ENCODE measurements around the gene REPS1. TPM values are rescaled to one million over a fixed set of nuclear protein-coding genes. Genes with fewer than 3 reads are reported as not detected.
A peak's percentile ranks its signal among the peaks of the same experiment; 100 is the strongest.

Gene REPS1
- total RNA-seq, 1 donor from 2014 or later = 50.4 TPM

GRCh38 chr6:138987080-138987642 is 892 bp downstream of the REPS1 start:
- DNase-seq (ENCODE audit: low spot score) = no peak

GRCh38 chr6:138986578-138986977 is 1.5 kb downstream of the REPS1 start:
- TF ChIP-seq CTCF (IDR thresholded peaks at IDR 0.05; ENCODE audit: unreplicated experiment) = no peak
- Mint-ChIP-seq H3K4me3 (ENCODE audit: unreplicated experiment) (peak overlapping the region; percentile 95), H3K36me3 (ENCODE audit: low read depth, unreplicated experiment) (no peaks in the 10 kb centered on the region), H3K27me3 (ENCODE audit: unreplicated experiment) (peaks cover 10% of the 10 kb centered on the region), H3K9me3 (ENCODE audit: unreplicated experiment) (no peaks in the 10 kb centered on the region), H3K4me1 (ENCODE audit: unreplicated experiment) (peaks cover 15% of the 10 kb centered on the region), H3K27ac (ENCODE audit: unreplicated experiment) (no peak overlapping the region)
- no peak for DNase-seq (ENCODE audit: low spot score)

More at GRCh38 chr6:138987080-138987642, 892 bp downstream of the REPS1 start:
- no peak for TF ChIP-seq CTCF (IDR thresholded peaks at IDR 0.05; ENCODE audit: unreplicated experiment)
- peak overlapping the region; percentile 57 for H3K27ac Mint-ChIP-seq (ENCODE audit: unreplicated experiment)
- H3K27me3 Mint-ChIP-seq (ENCODE audit: unreplicated experiment) = peaks cover 10% of the 10 kb centered on the region
- no peaks in the 10 kb centered on the region for H3K9me3 Mint-ChIP-seq (ENCODE audit: unreplicated experiment)
- H3K36me3 Mint-ChIP-seq (ENCODE audit: low read depth, unreplicated experiment) = no peaks in the 10 kb centered on the region
- peaks cover 13% of the 10 kb centered on the region for H3K4me1 Mint-ChIP-seq (ENCODE audit: unreplicated experiment)
- peak overlapping the region; percentile 95 for H3K4me3 Mint-ChIP-seq (ENCODE audit: unreplicated experiment)

- DNase-seq (ENCODE audit: low spot score) = no peak
- no peaks in the 10 kb centered on the region for H3K9me3 Mint-ChIP-seq (ENCODE audit: unreplicated experiment)
- no peaks in the 10 kb centered on the region for H3K36me3 Mint-ChIP-seq (ENCODE audit: low read depth, unreplicated experiment)
- H3K4me1 Mint-ChIP-seq (ENCODE audit: unreplicated experiment) = peaks cover 9% of the 10 kb centered on the region
- H3K4me3 Mint-ChIP-seq (ENCODE audit: unreplicated experiment) = no peak overlapping the region
- H3K27me3 Mint-ChIP-seq (ENCODE audit: unreplicated experiment) = no peaks in the 10 kb centered on the region
- H3K27ac Mint-ChIP-seq (ENCODE audit: unreplicated experiment) = no peak overlapping the region
- no peak for TF ChIP-seq CTCF (IDR thresholded peaks at IDR 0.05; ENCODE audit: unreplicated experiment)
Measured at GRCh38 chr6:138981416-138981815, 6.6 kb downstream of the REPS1 start.

GRCh38 chr6:138979813-138980668 is 8.0 kb downstream of the REPS1 start:
- H3K36me3 Mint-ChIP-seq (ENCODE audit: low read depth, unreplicated experiment) = no peaks in the 10 kb centered on the region
- H3K9me3 Mint-ChIP-seq (ENCODE audit: unreplicated experiment) = no peaks in the 10 kb centered on the region
- H3K4me3 Mint-ChIP-seq (ENCODE audit: unreplicated experiment) = no peak overlapping the region
- TF ChIP-seq CTCF (IDR thresholded peaks at IDR 0.05; ENCODE audit: unreplicated experiment) = no peak
- DNase-seq (ENCODE audit: low spot score) = no peak
- H3K27me3 Mint-ChIP-seq (ENCODE audit: unreplicated experiment) = no peaks in the 10 kb centered on the region
- no peak overlapping the region for H3K27ac Mint-ChIP-seq (ENCODE audit: unreplicated experiment)
- H3K4me1 Mint-ChIP-seq (ENCODE audit: unreplicated experiment) = peaks cover 6% of the 10 kb centered on the region

- no peak for TF ChIP-seq CTCF (IDR thresholded peaks at IDR 0.05; ENCODE audit: unreplicated experiment)
- no peak for DNase-seq (ENCODE audit: low spot score)
- H3K27me3 Mint-ChIP-seq (ENCODE audit: unreplicated experiment) = no peaks in the 10 kb centered on the region
- H3K4me3 Mint-ChIP-seq (ENCODE audit: unreplicated experiment) = no peak overlapping the region
- H3K4me1 Mint-ChIP-seq (ENCODE audit: unreplicated experiment) = peaks cover 6% of the 10 kb centered on the region
- H3K36me3 Mint-ChIP-seq (ENCODE audit: low read depth, unreplicated experiment) = no peaks in the 10 kb centered on the region
- H3K9me3 Mint-ChIP-seq (ENCODE audit: unreplicated experiment) = no peaks in the 10 kb centered on the region
- no peak overlapping the region for H3K27ac Mint-ChIP-seq (ENCODE audit: unreplicated experiment)
Measured at GRCh38 chr6:138979365-138979764, 8.7 kb downstream of the REPS1 start.

Data from endothelial cell (in vitro differentiated cells).